Activated T-helper 17 cell treated with anti-CD3 and anti-CD28 coated beads, Interleukin-2, amount 50 U/mL, for 72 hours (primary cell): ENCODE results near the gene PDE6B. TPM values are rescaled to one million over a fixed set of nuclear protein-coding genes. Genes with fewer than 3 reads are reported as not detected.
"Not testable (repeated sequence)": the region's sequence is repeated elsewhere in the genome, so short reads cannot be mapped to it uniquely, and the experiment has no call there.

Experiments
- ATAC-seq: fragments of 150-1000 bp; cut with Tn5 transposase; replicated peaks from 2 replicates; pipeline ENCODE4 v1.10.0; 2021; ENCODE audit warnings: mild to moderate bottlenecking, moderate library complexity
- H3K27ac Mint-ChIP-seq: one replicate; pipeline ENCODE4 v1.8.0; 2022; ENCODE audit warnings: mixed read lengths
- H3K27me3 Mint-ChIP-seq: one replicate; pipeline ENCODE4 v1.8.0; 2022; ENCODE audit warnings: mixed read lengths
- H3K36me3 Mint-ChIP-seq: one replicate; pipeline ENCODE4 v1.8.0; 2022; ENCODE audit warnings: low read depth, mild to moderate bottlenecking, mixed read lengths
- H3K4me1 Mint-ChIP-seq: one replicate; pipeline ENCODE4 v1.8.0; 2022; ENCODE audit warnings: mixed read lengths
- H3K4me3 Mint-ChIP-seq: one replicate; pipeline ENCODE4 v1.8.0; 2022; ENCODE audit warnings: mild to moderate bottlenecking, mixed read lengths
- H3K9me3 Mint-ChIP-seq: one replicate; pipeline ENCODE4 v1.8.0; 2022; ENCODE audit warnings: mixed read lengths
- total RNA-seq, 2 donors: library from RNA; stranded (reverse); gene quantifications; one replicate each; pipeline ENCODE4 v1.2.3, GENCODE V29; 2022

PDE6B gene
- total RNA-seq, 2 donors from 2014 or later, result 5.8 to 10.8 TPM

DNA sequence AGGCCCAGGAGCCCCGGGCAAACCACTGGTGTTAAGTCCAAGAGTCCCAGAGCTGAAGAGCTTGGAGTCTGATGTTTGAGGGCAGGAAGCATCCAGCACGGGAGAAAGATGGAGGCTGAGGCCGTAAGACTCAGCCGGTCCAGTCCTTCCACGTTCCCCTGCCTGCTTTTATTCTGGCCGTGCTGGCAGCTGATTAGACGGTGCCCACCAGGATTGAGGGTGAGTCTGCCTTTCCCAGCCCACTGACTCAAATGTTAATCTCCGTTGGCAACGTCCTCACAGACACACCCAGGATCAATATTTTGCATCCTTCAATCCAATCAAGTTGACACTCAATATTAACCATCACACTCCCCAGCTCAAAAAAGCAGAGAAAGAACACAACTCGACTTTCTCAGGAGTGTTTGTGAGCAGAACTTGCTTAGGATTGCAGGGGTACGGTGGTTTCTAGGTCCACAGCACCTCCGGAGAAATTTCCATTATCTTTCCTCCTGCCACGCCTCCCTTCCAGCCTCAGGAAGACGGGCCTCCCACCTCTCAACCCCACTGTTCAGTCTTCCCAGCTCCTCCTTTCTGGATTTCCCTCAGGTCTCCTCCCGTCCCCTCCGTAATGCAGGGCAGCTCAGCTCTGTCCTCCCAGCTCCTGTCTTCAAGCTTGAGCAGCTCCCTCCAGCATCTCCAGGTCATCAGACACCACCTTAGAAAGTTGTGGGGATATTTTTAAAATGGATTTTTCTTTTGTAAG is 36.0 kb upstream of the PDE6B start:
- H3K4me3 Mint-ChIP-seq, result no peak overlapping the region
- H3K9me3 Mint-ChIP-seq, result peaks cover 7% of the 10 kb centered on the region

GRCh38 chr4:590313-590841 is 35.0 kb upstream of the PDE6B start:
- no peak for ATAC-seq
- H3K4me1 Mint-ChIP-seq, result no peaks in the 10 kb centered on the region
- peaks cover 36% of the 10 kb centered on the region for H3K27me3 Mint-ChIP-seq
- peaks cover 9% of the 10 kb centered on the region for H3K9me3 Mint-ChIP-seq
- H3K27ac Mint-ChIP-seq, result no peak overlapping the region
- no peak overlapping the region for H3K4me3 Mint-ChIP-seq
- no peaks in the 10 kb centered on the region for H3K36me3 Mint-ChIP-seq

More for the DNA sequence above, 36.0 kb upstream of the PDE6B start:
- H3K4me1 Mint-ChIP-seq, result no peaks in the 10 kb centered on the region
- peaks cover 28% of the 10 kb centered on the region for H3K27me3 Mint-ChIP-seq
- ATAC-seq, result no peak
- H3K36me3 Mint-ChIP-seq, result no peaks in the 10 kb centered on the region
- H3K27ac Mint-ChIP-seq, result no peak overlapping the region

GRCh38 chr4:592178-592577 is 33.2 kb upstream of the PDE6B start:
- not testable (repeated sequence) for ATAC-seq, H3K4me3 Mint-ChIP-seq, H3K4me1 Mint-ChIP-seq, H3K27ac Mint-ChIP-seq, H3K36me3 Mint-ChIP-seq
- H3K27me3 Mint-ChIP-seq, result peaks cover 37% of the 10 kb centered on the region
- peaks cover 11% of the 10 kb centered on the region for H3K9me3 Mint-ChIP-seq

GRCh38 chr4:592825-593520 is 32.4 kb upstream of the PDE6B start:
- peaks cover 11% of the 10 kb centered on the region for H3K9me3 Mint-ChIP-seq
- H3K27me3 Mint-ChIP-seq, result peaks cover 39% of the 10 kb centered on the region
- no peaks in the 10 kb centered on the region for H3K36me3 Mint-ChIP-seq
- no peak for ATAC-seq
- no peaks in the 10 kb centered on the region for H3K4me1 Mint-ChIP-seq
- no peak overlapping the region for H3K27ac Mint-ChIP-seq
- H3K4me3 Mint-ChIP-seq, result no peak overlapping the region

DNA sequence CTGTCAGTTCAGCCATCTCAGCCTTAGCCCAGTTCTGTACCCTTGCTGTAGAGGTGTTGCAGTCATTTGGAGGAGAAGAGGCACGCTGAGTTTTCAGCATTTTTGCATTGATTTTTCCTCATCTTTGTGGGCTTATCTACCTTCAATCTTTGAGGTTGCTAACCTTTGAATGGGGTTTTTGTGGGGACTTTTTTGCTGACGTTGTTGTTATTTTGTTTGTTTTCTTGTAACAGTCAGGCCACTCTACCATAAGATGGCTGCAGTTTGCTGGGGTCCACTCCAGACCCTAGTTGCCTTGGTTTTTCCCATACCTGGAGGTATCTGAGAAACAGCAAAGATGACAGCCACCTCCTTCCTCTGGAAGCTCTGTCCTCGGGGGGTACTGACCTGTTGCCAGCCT is 26.4 kb upstream of the PDE6B start:
- no peak for ATAC-seq
- Mint-ChIP-seq H3K9me3 (peaks cover 7% of the 10 kb centered on the region), H3K36me3 (no peaks in the 10 kb centered on the region), H3K4me1 (no peaks in the 10 kb centered on the region), H3K27ac (no peak overlapping the region), H3K4me3 (no peak overlapping the region), H3K27me3 (peaks cover 44% of the 10 kb centered on the region)

DNA sequence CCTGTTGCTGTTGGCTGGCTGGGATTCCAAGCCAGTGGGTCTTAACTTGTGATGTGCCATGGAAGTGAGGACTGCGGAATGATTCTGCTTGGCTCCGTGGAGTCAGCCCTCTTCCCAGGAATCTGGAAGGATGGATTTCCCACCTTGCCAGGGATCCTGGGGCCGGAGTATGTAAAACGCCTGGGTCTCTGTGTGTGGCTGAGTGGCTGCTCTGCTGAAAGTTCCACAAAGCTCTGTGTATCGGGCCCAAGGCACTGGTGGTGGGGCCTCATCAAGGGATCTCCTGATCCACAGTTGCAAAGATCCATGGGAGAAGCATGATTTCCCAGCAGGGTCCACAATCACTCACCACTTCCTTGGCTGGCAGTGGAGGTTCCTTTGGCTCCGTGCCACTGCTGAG is 25.2 kb upstream of the PDE6B start:
- Mint-ChIP-seq H3K4me3 (no peak overlapping the region), H3K9me3 (peaks cover 3% of the 10 kb centered on the region), H3K27me3 (peaks cover 37% of the 10 kb centered on the region), H3K36me3 (no peaks in the 10 kb centered on the region), H3K4me1 (no peaks in the 10 kb centered on the region), H3K27ac (no peak overlapping the region)
- no peak for ATAC-seq

- no peak overlapping the region for H3K27ac Mint-ChIP-seq
- H3K27me3 Mint-ChIP-seq, result peaks cover 36% of the 10 kb centered on the region
- H3K4me3 Mint-ChIP-seq, result no peak overlapping the region
- peaks cover 6% of the 10 kb centered on the region for H3K9me3 Mint-ChIP-seq
- no peaks in the 10 kb centered on the region for H3K4me1 Mint-ChIP-seq
- H3K36me3 Mint-ChIP-seq, result no peaks in the 10 kb centered on the region
- peak; percentile 74 for ATAC-seq
Measured at GRCh38 chr4:600850-601515, 24.4 kb upstream of the PDE6B start.

- Mint-ChIP-seq H3K27ac (no peak overlapping the region), H3K4me1 (no peaks in the 10 kb centered on the region), H3K27me3 (peaks cover 29% of the 10 kb centered on the region), H3K9me3 (peaks cover 3% of the 10 kb centered on the region), H3K36me3 (no peaks in the 10 kb centered on the region), H3K4me3 (no peak overlapping the region)
- ATAC-seq, result no peak
Measured at GRCh38 chr4:601612-602558, 23.5 kb upstream of the PDE6B start.

- H3K4me3 Mint-ChIP-seq, result no peak overlapping the region
- no peaks in the 10 kb centered on the region for H3K36me3 Mint-ChIP-seq
- peak; percentile 68 for ATAC-seq
- H3K4me1 Mint-ChIP-seq, result no peaks in the 10 kb centered on the region
- H3K9me3 Mint-ChIP-seq, result peaks cover 3% of the 10 kb centered on the region
- H3K27ac Mint-ChIP-seq, result no peak overlapping the region
- H3K27me3 Mint-ChIP-seq, result peaks cover 24% of the 10 kb centered on the region
Measured at GRCh38 chr4:602559-602942, 22.8 kb upstream of the PDE6B start.

DNA sequence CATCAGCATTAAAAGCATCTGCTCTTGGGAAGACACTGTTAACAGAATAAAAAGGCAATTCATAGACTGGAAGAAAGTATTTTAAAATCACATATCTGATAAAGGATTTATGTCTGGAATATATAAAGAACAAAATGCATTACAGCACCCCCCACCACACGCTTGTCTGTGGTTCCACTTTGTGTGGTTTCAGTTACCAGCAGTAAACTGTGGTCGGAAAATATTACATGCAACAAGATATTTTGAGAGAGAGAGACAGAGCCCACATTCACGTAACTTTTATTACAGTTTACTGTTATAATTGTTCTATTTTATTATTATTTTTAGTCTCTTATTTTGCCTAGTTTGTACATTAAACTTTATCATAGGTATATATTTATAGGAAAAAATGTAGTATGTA is 21.2 kb upstream of the PDE6B start:
- H3K27me3 Mint-ChIP-seq, result peaks cover 23% of the 10 kb centered on the region
- no peak overlapping the region for H3K27ac Mint-ChIP-seq
- no peaks in the 10 kb centered on the region for H3K36me3 Mint-ChIP-seq
- ATAC-seq, result no peak
- H3K4me1 Mint-ChIP-seq, result no peaks in the 10 kb centered on the region
- H3K4me3 Mint-ChIP-seq, result no peak overlapping the region
- H3K9me3 Mint-ChIP-seq, result peaks cover 3% of the 10 kb centered on the region

DNA sequence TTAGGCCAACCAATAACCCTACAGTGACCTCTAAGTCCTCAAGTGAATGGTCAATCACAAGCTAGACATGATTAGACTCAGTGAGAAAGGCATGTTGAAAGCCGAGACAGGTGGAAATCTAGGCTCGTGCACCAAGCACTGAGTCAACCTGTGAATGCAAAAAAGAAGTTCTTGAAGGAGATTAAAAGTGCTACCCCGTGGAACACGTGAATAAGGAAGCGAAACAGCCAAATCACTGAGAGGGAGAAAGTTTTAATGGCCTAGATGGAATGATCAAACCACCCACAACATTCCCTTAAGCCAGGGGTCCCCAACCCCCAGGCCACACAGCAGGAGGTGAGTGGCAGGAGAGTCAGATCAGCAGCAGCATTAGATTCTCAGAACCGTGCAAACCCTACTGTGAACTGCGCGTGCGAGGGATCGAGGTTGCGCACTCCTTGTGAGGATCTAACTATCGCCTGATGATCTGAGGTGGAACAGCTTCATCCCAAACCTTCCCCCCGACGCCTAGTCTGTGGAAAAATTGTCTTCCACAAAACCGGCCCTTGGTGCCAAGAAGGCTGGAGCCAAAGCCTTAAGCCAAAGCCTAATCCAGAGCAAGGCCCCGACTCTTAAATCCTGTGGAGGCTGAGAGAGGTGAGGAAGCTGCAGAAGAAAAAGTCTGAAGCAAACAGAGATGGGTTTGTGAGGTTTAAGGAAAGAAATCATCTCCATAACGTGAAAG is 19.5 kb upstream of the PDE6B start:
- H3K36me3 Mint-ChIP-seq, result no peaks in the 10 kb centered on the region
- no peak overlapping the region for H3K4me3 Mint-ChIP-seq
- no peaks in the 10 kb centered on the region for H3K4me1 Mint-ChIP-seq
- peaks cover 33% of the 10 kb centered on the region for H3K27me3 Mint-ChIP-seq
- peaks cover 8% of the 10 kb centered on the region for H3K9me3 Mint-ChIP-seq
- no peak overlapping the region for H3K27ac Mint-ChIP-seq
- ATAC-seq, result no peak

- Mint-ChIP-seq H3K4me3 (no peak overlapping the region), H3K27me3 (peaks cover 27% of the 10 kb centered on the region), H3K9me3 (peaks cover 8% of the 10 kb centered on the region), H3K27ac (no peak overlapping the region), H3K36me3 (no peaks in the 10 kb centered on the region), H3K4me1 (no peaks in the 10 kb centered on the region)
- ATAC-seq, result no peak
Measured at GRCh38 chr4:608236-608635, 17.1 kb upstream of the PDE6B start.

DNA sequence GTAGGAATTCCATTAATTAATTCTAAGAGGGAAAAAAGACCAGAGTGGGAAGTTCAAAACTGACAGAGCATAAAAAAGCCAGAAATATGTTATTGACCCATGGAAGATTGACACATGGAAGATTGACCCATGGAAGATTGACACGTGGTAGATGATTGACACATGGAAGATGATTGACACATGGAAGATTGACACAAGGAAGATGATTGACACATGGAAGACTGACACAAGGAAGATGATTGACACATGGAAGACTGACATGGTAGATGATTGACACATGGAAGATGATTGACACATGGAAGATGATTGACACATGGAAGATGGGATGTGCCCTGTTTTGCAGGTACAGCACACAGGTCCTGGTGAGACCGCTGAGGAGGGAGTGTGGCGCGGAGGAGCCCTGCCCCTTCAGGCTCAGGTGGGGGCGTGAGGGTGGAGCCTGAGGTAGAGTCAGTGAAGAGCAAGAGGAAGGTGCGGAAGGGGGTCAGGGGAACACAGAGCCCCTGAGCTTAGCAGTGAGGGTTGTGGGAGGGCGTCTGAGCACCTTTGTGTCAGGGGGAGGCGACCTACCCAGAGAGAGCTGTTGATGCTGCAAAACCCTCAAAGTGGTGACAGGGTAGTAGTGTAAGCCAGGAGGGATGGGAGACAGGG is 15.8 kb upstream of the PDE6B start:
- Mint-ChIP-seq H3K36me3 (no peaks in the 10 kb centered on the region), H3K4me3 (no peak overlapping the region), H3K27me3 (peaks cover 25% of the 10 kb centered on the region), H3K9me3 (peaks cover 8% of the 10 kb centered on the region), H3K27ac (no peak overlapping the region), H3K4me1 (no peaks in the 10 kb centered on the region)
- no peak for ATAC-seq
